Large intestine (tissue), 1 donor: ENCODE measurements around the gene SCGB1C1. TPM values are rescaled to one million over a fixed set of nuclear protein-coding genes. Genes with fewer than 3 reads are reported as not detected.

Source experiments
- polyA plus RNA-seq: library from polyadenylated mRNA; unstranded; fragments of 120-200 nt; gene quantifications from one replicate; pipeline ENCODE4 v1.2.1, GENCODE V29; 2013

Gene SCGB1C1
- polyA plus RNA-seq, 1 donor: not detected

Other genes with a start within 250 kb of the SCGB1C1 start
- gene BET1L, start 14.3 kb downstream of the SCGB1C1 start, polyA plus RNA-seq: 51.2 TPM
- gene RIC8A, start 14.6 kb downstream of the SCGB1C1 start, polyA plus RNA-seq: 64.2 TPM
- gene SIRT3, start 43.3 kb downstream of the SCGB1C1 start, polyA plus RNA-seq: 44.8 TPM
- 107 TPM for gene PSMD13, start 43.9 kb downstream of the SCGB1C1 start, polyA plus RNA-seq
- 37.4 TPM for gene NLRP6, start 85.3 kb downstream of the SCGB1C1 start, polyA plus RNA-seq
- gene PGGHG, start 96.0 kb downstream of the SCGB1C1 start, polyA plus RNA-seq: 53.8 TPM
- gene IFITM5, start 106.4 kb downstream of the SCGB1C1 start, polyA plus RNA-seq: 0.10 TPM
- 51.7 TPM for gene IFITM2, start 114.7 kb downstream of the SCGB1C1 start, polyA plus RNA-seq
- 137 TPM for gene IFITM1, start 121.0 kb downstream of the SCGB1C1 start, polyA plus RNA-seq
- 250 TPM for gene IFITM3, start 127.8 kb downstream of the SCGB1C1 start, polyA plus RNA-seq
- gene B4GALNT4, start 176.4 kb downstream of the SCGB1C1 start, polyA plus RNA-seq: 24.0 TPM
- gene PKP3, start 201.1 kb downstream of the SCGB1C1 start, polyA plus RNA-seq: 71.6 TPM
- 84.9 TPM for gene SIGIRR, start 221.9 kb downstream of the SCGB1C1 start, polyA plus RNA-seq
- 169 TPM for gene ANO9, start 248.9 kb downstream of the SCGB1C1 start, polyA plus RNA-seq